ENCODE results near the gene XG.

XG gene

GRCh38 chrX:2862404-2862803 lies 110.6 kb downstream of the XG start:
- DNase-seq (ENCODE audit: low read depth in 2 of 3, low spot score in 2 of 3) = no peak

DNA sequence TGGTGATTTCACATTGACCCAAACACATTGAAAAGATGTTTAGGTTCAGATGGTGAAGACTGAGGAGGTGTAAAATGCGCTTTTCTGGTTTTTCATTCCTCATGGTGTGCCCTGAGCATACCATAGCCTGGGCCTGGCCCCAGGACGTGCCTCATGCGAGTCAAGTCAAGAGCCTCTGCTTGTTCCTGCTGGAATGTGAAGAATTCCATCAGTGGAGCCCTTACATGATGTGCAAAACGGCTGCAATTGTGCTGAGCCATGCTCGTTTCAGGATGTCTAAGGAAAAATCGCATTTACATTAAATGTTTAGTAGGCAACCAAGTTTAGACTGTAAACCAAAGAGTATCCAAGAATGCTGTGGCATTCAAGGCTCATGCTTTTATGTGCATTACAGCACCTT lies 111.8 kb downstream of the XG start:
- DNase-seq (ENCODE audit: low read depth in 2 of 3, low spot score in 2 of 3) = no peak
